BLaER1 (cell line): ENCODE data around the gene ATF7.

Source experiments
- H3K27ac ChIP-seq: shearing (Covaris generic); formaldehyde crosslinking; 2 replicates; pipeline ENCODE4 v1.8.1; 2022
- H3K27me3 ChIP-seq: shearing (Covaris generic); formaldehyde crosslinking; 2 replicates; pipeline ENCODE4 v1.8.1; 2022
- H3K36me3 ChIP-seq: shearing (Covaris generic); formaldehyde crosslinking; 2 replicates; pipeline ENCODE4 v1.8.1; 2022
- H3K4me1 ChIP-seq: shearing (Covaris generic); formaldehyde crosslinking; 2 replicates; pipeline ENCODE4 v1.8.1; 2022
- H3K4me2 ChIP-seq: shearing (Covaris generic); formaldehyde crosslinking; 2 replicates; pipeline ENCODE4 v1.8.1; 2022
- H3K4me3 ChIP-seq: shearing (Covaris generic); formaldehyde crosslinking; 2 replicates; pipeline ENCODE4 v1.8.1; 2022
- H3K9ac ChIP-seq: shearing (Covaris generic); formaldehyde crosslinking; 2 replicates; pipeline ENCODE4 v1.8.1; 2022
- H3K9me3 ChIP-seq: shearing (Covaris generic); formaldehyde crosslinking; 2 replicates; pipeline ENCODE4 v1.8.1; 2022
- H4K20me1 ChIP-seq: shearing (Covaris generic); formaldehyde crosslinking; 2 replicates; pipeline ENCODE4 v1.8.1; 2022
- Cebpa-rat ChIP-seq: shearing (Covaris generic); IDR thresholded peaks from 2 replicates; pipeline ENCODE4 v1.8.1; 2022

Gene ATF7

GRCh38 chr12:53539526-53539925 is 86.7 kb downstream of the ATF7 start:
- H3K9ac ChIP-seq = no peak overlapping the region
- H4K20me1 ChIP-seq = no peaks in the 10 kb centered on the region
- peaks cover 18% of the 10 kb centered on the region for H3K4me1 ChIP-seq
- no peaks in the 10 kb centered on the region for H3K9me3 ChIP-seq
- no peak overlapping the region for H3K4me3 ChIP-seq
- peak overlapping the region; percentile 34 for H3K4me2 ChIP-seq
- no peak overlapping the region for H3K27ac ChIP-seq
- H3K36me3 ChIP-seq = peaks cover 93% of the 10 kb centered on the region
- H3K27me3 ChIP-seq = no peaks in the 10 kb centered on the region
- TF ChIP-seq Cebpa-rat = no peak

GRCh38 chr12:53538209-53538689 is 87.9 kb downstream of the ATF7 start:
- Histone ChIP-seq H3K4me1 (peaks cover 11% of the 10 kb centered on the region), H3K27me3 (no peaks in the 10 kb centered on the region), H3K4me3 (no peak overlapping the region), H3K9ac (no peak overlapping the region), H3K36me3 (peaks cover 99% of the 10 kb centered on the region), H4K20me1 (no peaks in the 10 kb centered on the region), H3K4me2 (no peak overlapping the region), H3K27ac (no peak overlapping the region), H3K9me3 (no peaks in the 10 kb centered on the region)
- TF ChIP-seq Cebpa-rat = no peak

- H3K4me3 ChIP-seq = no peak overlapping the region
These were observed 89.2 kb downstream of the ATF7 start for GRCh38 chr12:53536962-53537361.

GRCh38 chr12:53533471-53533870 is 92.7 kb downstream of the ATF7 start:
- Histone ChIP-seq H3K9me3 (no peaks in the 10 kb centered on the region), H3K4me2 (no peak overlapping the region), H3K27ac (no peak overlapping the region)

More at GRCh38 chr12:53536962-53537361, 89.2 kb downstream of the ATF7 start:
- H3K36me3 ChIP-seq = peaks cover 100% of the 10 kb centered on the region
- no peak for TF ChIP-seq Cebpa-rat
- no peak overlapping the region for H3K27ac ChIP-seq
- H3K4me2 ChIP-seq = no peak overlapping the region
- no peaks in the 10 kb centered on the region for H3K9me3 ChIP-seq
- H3K4me1 ChIP-seq = peaks cover 11% of the 10 kb centered on the region
- no peaks in the 10 kb centered on the region for H4K20me1 ChIP-seq
- H3K9ac ChIP-seq = no peak overlapping the region
- no peaks in the 10 kb centered on the region for H3K27me3 ChIP-seq

GRCh38 chr12:53532524-53533445 is 93.4 kb downstream of the ATF7 start:
- no peaks in the 10 kb centered on the region for H4K20me1 ChIP-seq
- peaks cover 92% of the 10 kb centered on the region for H3K36me3 ChIP-seq
- no peak overlapping the region for H3K4me3 ChIP-seq
- no peak overlapping the region for H3K9ac ChIP-seq
- H3K9me3 ChIP-seq = no peaks in the 10 kb centered on the region
- TF ChIP-seq Cebpa-rat = no peak
- no peak overlapping the region for H3K27ac ChIP-seq
- H3K4me1 ChIP-seq = no peaks in the 10 kb centered on the region
- H3K27me3 ChIP-seq = no peaks in the 10 kb centered on the region
- no peak overlapping the region for H3K4me2 ChIP-seq

More at GRCh38 chr12:53533471-53533870, 92.7 kb downstream of the ATF7 start:
- no peak overlapping the region for H3K9ac ChIP-seq
- H3K4me3 ChIP-seq = no peak overlapping the region
- TF ChIP-seq Cebpa-rat = no peak
- H3K27me3 ChIP-seq = no peaks in the 10 kb centered on the region
- H4K20me1 ChIP-seq = no peaks in the 10 kb centered on the region
- peaks cover 97% of the 10 kb centered on the region for H3K36me3 ChIP-seq
- H3K4me1 ChIP-seq = no peaks in the 10 kb centered on the region

- Histone ChIP-seq H3K9ac (no peak overlapping the region), H3K27ac (no peak overlapping the region), H4K20me1 (no peaks in the 10 kb centered on the region), H3K27me3 (no peaks in the 10 kb centered on the region), H3K4me3 (no peak overlapping the region), H3K4me1 (no peaks in the 10 kb centered on the region), H3K9me3 (no peaks in the 10 kb centered on the region), H3K4me2 (no peak overlapping the region), H3K36me3 (peaks cover 92% of the 10 kb centered on the region)
- no peak for TF ChIP-seq Cebpa-rat
These were observed 94.2 kb downstream of the ATF7 start for GRCh38 chr12:53532021-53532420.

- Histone ChIP-seq H3K9me3 (no peaks in the 10 kb centered on the region), H3K27ac (no peak overlapping the region), H3K9ac (no peak overlapping the region), H3K36me3 (peaks cover 92% of the 10 kb centered on the region), H3K27me3 (no peaks in the 10 kb centered on the region), H3K4me3 (no peak overlapping the region), H3K4me1 (no peaks in the 10 kb centered on the region), H4K20me1 (no peaks in the 10 kb centered on the region), H3K4me2 (no peak overlapping the region)
- TF ChIP-seq Cebpa-rat = no peak
These were observed 95.3 kb downstream of the ATF7 start for GRCh38 chr12:53530920-53531319.

- Histone ChIP-seq H3K4me3 (no peak overlapping the region), H3K4me2 (no peak overlapping the region), H3K27me3 (no peaks in the 10 kb centered on the region), H4K20me1 (no peaks in the 10 kb centered on the region), H3K9me3 (no peaks in the 10 kb centered on the region), H3K36me3 (peaks cover 92% of the 10 kb centered on the region), H3K9ac (no peak overlapping the region), H3K27ac (no peak overlapping the region), H3K4me1 (no peaks in the 10 kb centered on the region)
- no peak for TF ChIP-seq Cebpa-rat
These were observed 96.1 kb downstream of the ATF7 start for GRCh38 chr12:53530061-53530460.

- no peaks in the 10 kb centered on the region for H3K9me3 ChIP-seq
- peaks cover 92% of the 10 kb centered on the region for H3K36me3 ChIP-seq
- no peaks in the 10 kb centered on the region for H3K27me3 ChIP-seq
- H3K27ac ChIP-seq = no peak overlapping the region
- no peak overlapping the region for H3K4me2 ChIP-seq
- peaks cover 12% of the 10 kb centered on the region for H3K4me1 ChIP-seq
- no peak overlapping the region for H3K4me3 ChIP-seq
- no peak overlapping the region for H3K9ac ChIP-seq
- no peak for TF ChIP-seq Cebpa-rat
- H4K20me1 ChIP-seq = no peaks in the 10 kb centered on the region; the same call in 1 of the 2 replicates
These were observed 101.7 kb downstream of the ATF7 start for GRCh38 chr12:53524476-53524875.

- Histone ChIP-seq H3K4me3 (no peak overlapping the region), H3K27ac (no peak overlapping the region), H3K4me1 (peaks cover 14% of the 10 kb centered on the region), H3K9me3 (no peaks in the 10 kb centered on the region), H3K36me3 (peaks cover 97% of the 10 kb centered on the region), H4K20me1 (no peaks in the 10 kb centered on the region; the same call in 1 of the 2 replicates), H3K4me2 (no peak overlapping the region), H3K27me3 (no peaks in the 10 kb centered on the region), H3K9ac (no peak overlapping the region)
- no peak for TF ChIP-seq Cebpa-rat
These were observed 103.1 kb downstream of the ATF7 start for GRCh38 chr12:53523131-53523530.
